AG04449 (cell line): ENCODE measurements around the gene SMARCAL1.
A peak's percentile ranks its signal among the peaks of the same experiment; 100 is the strongest.
"Not testable (repeated sequence)": the region's sequence is repeated elsewhere in the genome, so short reads cannot be mapped to it uniquely, and the experiment has no call there.

ENCODE experiments used
- CTCF ChIA-PET: fragments of 350-600 bp; formaldehyde crosslinking; extraction: SDS; loops from one replicate; lab custom pipeline; 2021; ENCODE audit warnings: antibody characterized with exemption; lab: Yijun Ruan, JAX
- POLR2A ChIA-PET: fragments of 400-600, 350-600 bp; formaldehyde crosslinking; extraction: SDS; loops from one replicate; lab custom pipeline; 2020; ENCODE audit warnings: antibody characterized with exemption, inconsistent platforms; lab: Yijun Ruan, JAX
- DNase-seq: peaks from one replicate; pipeline ENCODE4 v3.0.0-alpha.2; 2010; ENCODE audit warnings: low read depth, low spot score
- H3K4me3 ChIP-seq: 2 replicates; pipeline ENCODE4 v1.5.1; 2011; ENCODE audit warnings: low read depth, mild to moderate bottlenecking, control low read depth, low read length
- CTCF ChIP-seq: IDR thresholded peaks from one replicate; pipeline ENCODE4 v1.5.1; 2011; ENCODE audit warnings: mild to moderate bottlenecking, moderate library complexity, low read length, control low read depth, inconsistent platforms; ENCODE audit not compliant: insufficient read depth; ENCODE audit errors: missing control alignments

The SMARCAL1 gene

GRCh38 chr2:216517447-216518225 is 105.4 kb downstream of the SMARCAL1 start:
- ChIA-PET POLR2A (no interaction called here), CTCF (interaction anchor here (0.7 to 15.8 kb wide), 30 partner anchors 9 to 1195 kb away, joined by 3 to 1277 read pairs (median 5); no protein-coding TSS in a partner anchor)
- H3K4me3 ChIP-seq = no peak overlapping the region
- TF ChIP-seq CTCF = no peak
- no peak for DNase-seq

- not testable (repeated sequence) for H3K4me3 ChIP-seq, DNase-seq
- CTCF ChIA-PET = interaction anchor here (0.8 to 15.8 kb wide), 35 partner anchors 8 to 1194 kb away, joined by 3 to 1277 read pairs (median 6); no protein-coding TSS in a partner anchor
- POLR2A ChIA-PET = interaction anchor here (1.3 kb wide), 1 partner anchor 147 kb away, joined by 3 read pairs; no protein-coding TSS in a partner anchor
Measured at GRCh38 chr2:216518566-216519119, 106.4 kb downstream of the SMARCAL1 start.

GRCh38 chr2:216519154-216519762 is 107.0 kb downstream of the SMARCAL1 start:
- H3K4me3 ChIP-seq = no peak overlapping the region
- ChIA-PET POLR2A (interaction anchor here (0.6 to 1.3 kb wide), 3 partner anchors 21 to 302 kb away, joined by 3 to 6 read pairs (median 3); partner anchors contain the start of gene RPL37A), CTCF (interaction anchor here (0.6 to 15.8 kb wide), 37 partner anchors 8 to 1204 kb away, joined by 3 to 1277 read pairs (median 6); no protein-coding TSS in a partner anchor)
- TF ChIP-seq CTCF = peak; percentile 67
- no peak for DNase-seq

- no peak for TF ChIP-seq CTCF
- H3K4me3 ChIP-seq = no peak overlapping the region
- no peak for DNase-seq
- ChIA-PET CTCF (interaction anchor here (0.6 to 15.8 kb wide), 26 partner anchors 7 to 1203 kb away, joined by 3 to 1277 read pairs (median 6); no protein-coding TSS in a partner anchor), POLR2A (interaction anchor here (1.2 to 1.3 kb wide), 2 partner anchors 22 to 145 kb away, joined by 3 to 6 read pairs; partner anchors contain the start of gene RPL37A)
Measured at GRCh38 chr2:216520112-216520511, 107.8 kb downstream of the SMARCAL1 start.

- CTCF ChIA-PET = interaction anchor here (0.7 to 15.8 kb wide), 4 partner anchors 10 to 137 kb away, joined by 3 to 1277 read pairs (median 8); no protein-coding TSS in a partner anchor
- POLR2A ChIA-PET = no interaction called here
- no peak for DNase-seq
- no peak overlapping the region for H3K4me3 ChIP-seq
- TF ChIP-seq CTCF = no peak
Measured at GRCh38 chr2:216522892-216523502, 110.7 kb downstream of the SMARCAL1 start.

- POLR2A ChIA-PET = no interaction called here
- DNase-seq = no peak
- CTCF ChIA-PET = interaction anchor here (1.1 to 15.8 kb wide), 4 partner anchors 8 to 134 kb away, joined by 3 to 1277 read pairs (median 27); no protein-coding TSS in a partner anchor
- H3K4me3 ChIP-seq = no peak overlapping the region
- no peak for TF ChIP-seq CTCF
Measured at GRCh38 chr2:216525972-216526371, 113.7 kb downstream of the SMARCAL1 start.
